HG03097 (cell line): ENCODE data around the gene CLDN20.
A peak's percentile ranks its signal among the peaks of the same experiment; 100 is the strongest.
"Not testable (repeated sequence)": the region's sequence is repeated elsewhere in the genome, so short reads cannot be mapped to it uniquely, and the experiment has no call there.

Experiments used
- ATAC-seq: cut with Tn5 transposase; IDR thresholded peaks from one replicate; pipeline ENCODE4 v1.9.1; 2021; ENCODE audit not compliant: unreplicated experiment, low FRiP score

Gene CLDN20

DNA sequence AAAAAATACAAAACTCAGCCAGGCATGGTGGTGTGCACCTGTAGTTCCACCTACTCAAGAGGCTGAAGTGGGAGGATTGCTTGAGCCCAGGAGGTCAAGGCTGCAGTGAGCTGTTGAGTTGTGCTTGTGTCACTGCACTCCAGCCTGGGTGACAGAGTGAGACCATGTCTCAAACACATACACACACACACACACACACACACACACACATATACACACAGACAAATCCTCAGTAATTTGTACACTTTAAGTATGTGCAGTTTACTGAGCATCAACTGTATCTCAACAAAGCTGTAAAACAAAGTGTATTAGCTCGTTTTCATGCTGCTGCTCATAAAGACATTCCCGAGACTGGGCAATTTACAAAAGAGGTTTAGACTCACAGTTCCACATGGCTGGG is 43.1 kb downstream of the CLDN20 start:
- ATAC-seq: no peak

GRCh38 chr6:155309150-155309549 is 45.3 kb downstream of the CLDN20 start:
- ATAC-seq: no peak

GRCh38 chr6:155310596-155310995 is 46.8 kb downstream of the CLDN20 start:
- no peak for ATAC-seq

DNA sequence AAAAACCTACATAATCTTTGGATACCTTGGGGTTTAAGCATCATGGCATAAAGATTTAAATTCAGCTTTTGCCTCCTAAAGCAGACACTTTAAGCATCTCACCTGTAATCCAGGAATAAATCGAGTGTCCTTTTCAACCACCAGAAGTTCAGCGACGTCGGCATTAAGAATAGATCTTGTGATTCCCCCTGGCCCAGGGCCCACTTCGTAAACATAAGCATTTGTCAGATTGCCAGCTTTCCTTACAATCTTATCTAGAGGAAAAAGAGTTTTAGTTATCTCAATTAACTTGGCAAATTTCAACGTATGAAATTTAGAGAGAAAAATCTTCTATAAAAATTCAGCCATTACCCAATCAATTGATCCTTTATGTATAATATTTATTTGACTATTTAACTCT is 47.3 kb downstream of the CLDN20 start:
- ATAC-seq: no peak

DNA sequence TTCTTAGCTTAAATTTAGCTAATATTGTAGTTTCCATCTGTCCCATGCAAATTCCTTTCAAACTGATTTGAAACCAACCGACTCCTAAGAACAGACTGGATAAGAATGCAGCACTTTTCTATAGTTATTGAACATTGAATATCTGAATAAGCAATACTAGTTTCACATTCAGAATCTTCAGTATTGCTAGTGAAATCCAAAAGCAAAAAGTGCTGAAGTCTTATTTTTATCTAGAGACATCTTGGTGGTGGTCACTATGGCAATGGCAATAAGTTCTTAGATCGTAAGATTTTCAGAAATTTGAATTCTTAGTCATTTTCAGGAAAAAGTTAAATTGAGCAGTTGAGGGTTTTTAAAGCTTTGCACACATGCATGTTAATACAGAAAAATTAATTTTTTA is 47.8 kb downstream of the CLDN20 start:
- no peak for ATAC-seq

DNA sequence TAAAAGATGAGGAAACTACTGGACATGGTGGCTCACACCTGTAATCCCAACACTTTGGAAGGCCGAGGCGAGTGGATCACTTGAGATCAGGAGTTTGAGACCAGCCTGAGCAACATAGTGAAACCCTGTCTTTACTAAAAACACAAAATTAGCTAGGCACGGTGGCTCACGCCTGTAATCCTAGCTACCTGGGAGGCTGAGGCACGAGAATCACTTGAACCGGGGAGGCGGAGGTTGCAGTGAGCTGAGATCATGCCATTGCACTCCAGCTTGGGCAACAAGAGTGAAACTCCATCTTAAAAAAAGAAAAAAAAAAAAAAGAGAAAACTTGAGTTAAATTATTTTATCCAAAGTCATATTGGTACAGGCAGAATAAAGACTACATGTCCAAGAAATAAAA is 49.1 kb downstream of the CLDN20 start:
- ATAC-seq: not testable (repeated sequence)

DNA sequence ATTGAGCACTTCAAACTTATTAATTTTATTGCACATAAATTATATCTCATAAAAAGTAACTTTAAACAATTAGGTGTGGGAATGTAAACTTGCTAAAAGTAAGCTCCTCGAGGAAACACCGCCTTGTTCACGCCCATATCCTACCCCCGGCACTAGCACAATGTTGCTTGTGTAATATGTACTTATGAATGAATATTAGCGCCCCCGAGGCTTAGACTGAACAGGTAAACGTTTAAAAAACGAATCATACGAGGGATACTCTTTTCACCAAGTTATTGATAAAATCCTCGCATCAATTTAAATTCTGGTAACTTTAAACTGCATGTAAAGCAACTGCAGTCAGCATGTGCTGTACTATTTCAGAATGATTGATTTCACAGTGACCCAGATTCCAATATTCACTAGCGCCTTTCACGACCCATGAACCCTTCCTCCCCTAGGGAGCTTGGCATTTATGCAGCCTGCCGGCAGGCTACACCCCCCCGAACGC is 49.8 kb downstream of the CLDN20 start:
- peak; percentile 5 for ATAC-seq

GRCh38 chr6:155314092-155314772 is 50.4 kb downstream of the CLDN20 start, which contains the start of gene TFB1M:
TSS of gene TFB1M (minus strand) at chr6:155314484. CDS start at chr6:155314428, 56 bp downstream.
- ATAC-seq: peak; percentile 96

DNA sequence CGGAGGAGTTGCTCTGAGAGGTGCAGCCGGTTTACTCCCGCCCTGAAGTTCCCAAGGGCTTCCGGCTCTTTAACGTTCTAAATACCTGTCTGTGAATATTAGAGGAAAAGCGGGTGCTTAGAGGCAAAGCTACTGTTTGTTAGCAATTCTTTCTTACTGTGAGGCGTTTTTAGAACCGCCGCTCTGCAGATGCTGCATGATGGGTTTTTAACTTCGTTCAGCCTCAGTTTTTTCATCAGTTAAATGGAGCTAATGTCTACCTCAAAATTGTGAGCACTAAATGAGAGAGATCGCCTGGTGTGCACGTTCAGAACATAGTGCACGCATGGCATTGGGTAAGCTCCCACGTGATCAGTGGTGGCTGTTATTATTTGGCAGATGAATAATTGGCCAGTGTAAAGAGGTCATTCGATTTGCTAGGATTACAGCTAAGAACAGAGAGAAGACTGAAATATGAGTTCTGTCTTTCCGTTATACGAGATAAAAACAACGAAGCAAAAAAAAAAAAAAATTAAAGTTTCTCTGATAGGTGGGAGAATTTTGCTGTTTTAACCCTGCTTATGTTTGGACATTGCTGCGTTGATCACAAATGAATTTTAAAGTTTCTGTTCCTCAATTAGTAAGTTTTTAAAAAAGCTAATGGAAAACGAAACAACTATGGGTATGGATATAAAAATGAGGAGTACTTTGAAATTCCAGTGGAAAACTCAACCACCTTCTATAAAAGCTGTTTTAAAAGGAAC is 51.1 kb downstream of the CLDN20 start:
- peak; percentile 40 for ATAC-seq

- ATAC-seq: no peak
These were observed 51.7 kb downstream of the CLDN20 start for GRCh38 chr6:155315516-155315871.

GRCh38 chr6:155316419-155316818 is 52.6 kb downstream of the CLDN20 start:
- ATAC-seq: no peak

DNA sequence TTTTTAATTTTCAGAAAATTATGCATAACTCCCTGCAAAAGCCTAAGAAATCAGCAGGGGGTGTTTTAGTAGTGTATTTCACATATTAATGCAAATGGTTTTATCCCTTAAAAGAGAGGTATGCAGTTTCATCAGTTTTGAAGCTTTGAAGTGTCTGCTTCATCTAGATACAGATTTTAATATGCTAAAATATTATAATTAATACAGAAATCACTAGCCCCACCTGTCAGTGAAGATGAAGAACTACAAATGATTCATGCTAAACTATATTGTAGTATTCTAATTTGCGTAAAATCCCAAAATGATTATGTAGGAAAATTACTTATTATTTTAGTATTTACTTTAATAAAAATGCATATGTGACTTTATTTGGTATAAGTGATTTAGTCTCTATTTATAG is 53.4 kb downstream of the CLDN20 start:
- no peak for ATAC-seq

DNA sequence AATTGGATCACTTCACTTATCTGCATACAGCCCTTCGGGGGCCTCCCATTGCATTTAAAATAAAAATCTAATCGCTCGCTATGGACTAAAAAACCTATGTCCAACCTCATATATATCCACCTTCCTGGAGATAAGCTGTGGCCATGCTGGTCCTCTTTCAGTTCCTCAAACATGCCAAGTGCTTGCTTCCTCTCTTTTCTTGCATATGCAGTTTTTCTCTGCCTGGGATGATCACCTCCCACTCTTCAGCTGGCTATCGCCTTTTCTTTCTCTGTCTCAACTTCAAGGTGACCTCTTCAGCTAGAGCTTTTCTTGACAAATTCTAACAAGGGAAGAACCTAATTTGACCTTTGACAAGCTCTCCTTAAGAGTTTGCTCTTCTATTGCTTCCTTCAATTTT is 56.1 kb downstream of the CLDN20 start:
- no peak for ATAC-seq

DNA sequence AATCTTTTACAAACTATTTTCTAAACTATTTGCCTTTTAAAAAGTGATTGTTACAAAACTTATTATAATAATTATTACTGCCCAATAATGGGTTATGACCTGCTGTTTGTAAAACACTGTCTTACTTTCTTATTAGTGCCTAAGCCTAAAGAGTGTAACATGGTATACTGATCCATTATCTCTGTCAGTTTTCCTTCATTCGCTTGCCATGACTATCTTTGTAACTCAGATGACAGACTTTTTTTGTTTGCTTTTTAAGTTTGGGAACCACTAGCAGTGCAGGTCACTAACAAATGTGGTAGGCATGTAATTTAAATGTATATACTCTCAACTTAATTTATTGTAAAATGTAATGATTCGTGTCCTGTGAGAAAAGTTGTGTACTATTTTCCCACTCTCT is 60.4 kb downstream of the CLDN20 start:
- no peak for ATAC-seq

DNA sequence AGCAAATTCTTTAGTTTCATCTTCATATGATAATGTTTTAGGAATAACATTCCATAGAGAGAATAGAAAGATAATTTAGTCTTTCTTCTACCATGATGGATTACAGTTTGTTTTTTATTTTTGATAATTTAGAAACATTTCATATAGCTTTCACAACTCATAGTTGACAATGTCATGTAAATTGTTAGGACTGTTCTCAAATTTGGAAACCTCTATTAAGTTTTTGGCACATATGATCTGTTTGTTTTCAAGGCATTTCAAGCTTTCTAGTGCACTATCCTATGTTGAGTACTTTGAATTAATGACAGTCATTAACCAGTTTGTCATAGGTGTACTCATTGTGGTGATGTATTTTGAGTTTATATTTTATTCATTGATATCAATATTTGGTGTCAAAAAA is 61.2 kb downstream of the CLDN20 start:
- ATAC-seq: no peak

GRCh38 chr6:155325700-155326516 is 62.1 kb downstream of the CLDN20 start:
- no peak for ATAC-seq
